Activated CD4-positive, alpha-beta T cell treated with anti-CD3 and anti-CD28 coated beads, Interleukin-2, amount 10 ng/mL, durations not matched to agents 7 days and 5 days (primary cell): ENCODE results near the gene TLK1. TPM values are rescaled to one million over a fixed set of nuclear protein-coding genes. Genes with fewer than 3 reads are reported as not detected.

Experiments
- CTCF ChIA-PET: fragments of 350-600 bp; sonication (Branson Sonifier 250); formaldehyde crosslinking; loops from one replicate; lab custom pipeline; 2021; ENCODE audit warnings: antibody characterized with exemption; lab: Charles Lee
- POLR2A ChIA-PET: fragments of 350-600 bp; sonication (Branson Sonifier 250); formaldehyde crosslinking; loops from one replicate; lab custom pipeline; 2021; ENCODE audit warnings: antibody characterized with exemption; lab: Charles Lee
- DNase-seq: peaks from one replicate; pipeline ENCODE4 v3.0.0-alpha.2; 2020
- H3K27ac Mint-ChIP-seq: one replicate; pipeline ENCODE4 v1.8.0; 2021; ENCODE audit warnings: mild to moderate bottlenecking, moderate library complexity, mixed read lengths
- H3K27me3 Mint-ChIP-seq: one replicate; pipeline ENCODE4 v1.8.0; 2021; ENCODE audit warnings: mixed read lengths
- H3K36me3 Mint-ChIP-seq: one replicate; pipeline ENCODE4 v1.8.0; 2021; ENCODE audit warnings: low read depth, mixed read lengths
- H3K4me1 Mint-ChIP-seq: one replicate; pipeline ENCODE4 v1.8.0; 2021; ENCODE audit warnings: mixed read lengths
- H3K4me3 Mint-ChIP-seq: one replicate; pipeline ENCODE4 v1.8.0; 2021; ENCODE audit warnings: mild to moderate bottlenecking, moderate library complexity, mixed read lengths
- H3K9me3 Mint-ChIP-seq: one replicate; pipeline ENCODE4 v1.8.0; 2021; ENCODE audit warnings: mixed read lengths
- total RNA-seq, 2 experiments: library from RNA; stranded (reverse); gene quantifications; one replicate each; pipeline ENCODE4 v1.2.3, GENCODE V29; 2021

TLK1 gene
- total RNA-seq, 2 experiments from 2014 or later = 87.1 to 92.5 TPM

DNA sequence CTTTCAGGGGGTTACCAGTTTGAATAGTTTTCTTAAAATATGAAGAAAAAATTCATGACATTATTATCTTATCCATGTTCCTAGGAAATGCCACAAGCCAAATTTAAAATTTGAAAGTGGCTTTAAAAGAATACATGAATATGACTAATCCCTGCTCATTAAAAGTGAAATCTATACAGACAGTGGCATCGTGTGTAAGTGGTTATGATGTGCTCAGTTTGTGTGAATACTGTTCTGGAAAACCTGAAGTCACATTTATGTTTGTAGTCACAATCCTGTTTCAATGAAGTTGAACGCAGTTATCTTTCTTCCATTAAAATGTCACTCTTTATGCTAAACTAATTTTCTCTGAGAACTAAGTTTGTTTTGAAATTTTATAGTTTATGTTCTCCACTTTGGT, 155.9 kb downstream of the TLK1 start:
- no peak overlapping the region for H3K4me3 Mint-ChIP-seq
- H3K36me3 Mint-ChIP-seq = peaks cover 61% of the 10 kb centered on the region
- no peak for DNase-seq
- ChIA-PET CTCF (interaction anchor here (1.4 kb wide), 1 partner anchor 12 kb away, joined by 4 read pairs; no protein-coding TSS in a partner anchor), POLR2A (no interaction called here)
- peaks cover 3% of the 10 kb centered on the region for H3K4me1 Mint-ChIP-seq
- no peaks in the 10 kb centered on the region for H3K9me3 Mint-ChIP-seq
- no peak overlapping the region for H3K27ac Mint-ChIP-seq
- H3K27me3 Mint-ChIP-seq = no peaks in the 10 kb centered on the region

DNA sequence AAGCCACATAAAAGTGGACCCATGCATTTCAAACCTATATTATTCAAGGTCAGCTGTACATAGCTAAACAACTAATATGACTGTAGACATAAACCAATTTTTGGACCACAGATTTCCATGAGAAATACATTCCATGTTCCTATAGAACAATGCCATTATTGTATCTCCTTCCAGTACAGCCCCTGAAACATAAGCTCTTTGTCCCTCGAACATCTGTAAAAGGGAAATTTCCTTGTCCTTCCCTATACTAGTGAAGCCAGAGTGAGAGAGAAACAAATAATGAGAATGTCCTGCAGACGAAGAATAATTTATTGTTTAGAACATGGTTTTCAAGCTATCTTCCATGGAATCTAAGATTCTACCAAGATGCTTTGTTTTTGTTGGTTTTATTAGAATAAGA, 156.3 kb downstream of the TLK1 start:
- Mint-ChIP-seq H3K9me3 (no peaks in the 10 kb centered on the region), H3K27me3 (no peaks in the 10 kb centered on the region), H3K4me3 (no peak overlapping the region), H3K36me3 (peaks cover 58% of the 10 kb centered on the region), H3K4me1 (peaks cover 3% of the 10 kb centered on the region), H3K27ac (no peak overlapping the region)
- POLR2A ChIA-PET = no interaction called here
- CTCF ChIA-PET = interaction anchor here (1.4 to 1.6 kb wide), 2 partner anchors 12 to 27 kb away, joined by 3 to 4 read pairs; no protein-coding TSS in a partner anchor
- DNase-seq = no peak

DNA sequence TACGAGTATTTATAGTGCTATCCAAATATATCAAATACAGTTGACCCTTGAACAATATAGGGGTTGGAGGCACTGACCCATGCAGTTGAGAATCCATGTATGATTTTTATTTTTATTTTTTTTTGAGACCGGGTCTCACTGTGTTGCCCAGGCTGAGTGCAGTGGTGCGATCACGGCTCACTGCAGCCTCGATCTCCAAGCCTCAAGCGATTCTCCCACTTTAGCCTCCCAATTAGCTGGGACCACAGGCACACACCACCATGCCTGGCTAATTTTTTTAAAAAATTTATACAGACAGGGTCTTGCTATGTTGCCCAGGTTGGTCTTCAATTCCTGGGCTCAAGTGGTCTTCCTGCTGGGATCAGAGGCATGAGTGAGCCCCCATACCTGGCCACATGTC, 161.0 kb downstream of the TLK1 start:
- POLR2A ChIA-PET = no interaction called here
- Mint-ChIP-seq H3K27me3 (no peaks in the 10 kb centered on the region), H3K36me3 (peaks cover 50% of the 10 kb centered on the region)

DNA sequence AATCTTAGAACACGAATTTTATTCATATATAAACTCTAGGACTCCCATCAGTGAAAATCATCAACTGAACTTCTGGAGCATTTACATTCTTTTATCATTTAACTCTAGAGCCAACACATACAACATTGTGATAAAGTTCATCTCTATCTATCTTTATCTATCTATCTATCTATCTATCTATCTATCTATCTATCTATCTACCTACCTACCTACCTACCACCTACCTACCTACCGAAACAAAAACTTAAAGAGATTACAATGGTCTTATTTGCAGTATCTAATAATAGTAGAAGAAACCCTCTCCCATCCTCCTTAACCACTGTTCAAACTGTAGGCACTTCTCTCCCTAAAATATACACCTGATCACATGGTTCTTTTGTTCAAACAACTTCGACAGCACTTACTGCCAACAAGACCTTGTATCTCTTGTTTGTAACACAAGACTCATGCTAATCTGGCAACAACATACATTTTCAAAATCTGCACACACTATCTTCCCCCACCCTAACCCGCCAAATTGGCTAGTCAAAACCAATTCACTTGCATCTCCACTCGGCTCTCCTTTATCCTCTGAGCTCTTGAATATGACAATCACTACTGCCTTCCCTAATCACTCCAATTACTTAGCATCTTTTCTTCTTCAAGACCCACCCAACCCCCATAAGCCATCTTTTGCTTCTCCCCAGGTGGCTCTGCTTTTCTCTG, 162.6 kb downstream of the TLK1 start:
- Mint-ChIP-seq H3K27ac (no peak overlapping the region), H3K4me3 (no peak overlapping the region), H3K4me1 (no peaks in the 10 kb centered on the region), H3K27me3 (no peaks in the 10 kb centered on the region), H3K9me3 (no peaks in the 10 kb centered on the region), H3K36me3 (peaks cover 50% of the 10 kb centered on the region)
- CTCF ChIA-PET = no interaction called here
- POLR2A ChIA-PET = no interaction called here
- no peak for DNase-seq

More for the DNA sequence above, 161.0 kb downstream of the TLK1 start:
- no peak for DNase-seq
- Mint-ChIP-seq H3K4me3 (no peak overlapping the region), H3K4me1 (peaks cover 3% of the 10 kb centered on the region), H3K9me3 (no peaks in the 10 kb centered on the region), H3K27ac (no peak overlapping the region)
- CTCF ChIA-PET = no interaction called here

DNA sequence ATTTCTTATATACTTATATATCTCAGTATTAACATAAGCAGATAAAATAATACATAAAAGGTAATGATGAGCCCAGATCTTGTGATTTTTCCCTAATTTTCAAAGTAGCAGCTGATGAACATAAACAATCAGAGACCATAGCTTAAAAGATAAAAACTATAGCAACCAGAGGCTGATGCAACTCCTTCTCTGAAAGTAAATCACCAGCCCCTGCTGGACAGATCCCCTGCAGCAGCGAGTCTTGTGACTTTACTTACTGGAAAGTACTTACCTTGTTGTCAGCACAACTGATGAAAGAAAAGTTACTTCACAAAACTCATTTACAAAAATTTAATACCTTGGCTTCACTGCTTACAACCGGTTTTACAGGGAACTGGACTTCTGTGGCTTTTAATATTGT, 164.4 kb downstream of the TLK1 start:
- DNase-seq = no peak
- no peak overlapping the region for H3K27ac Mint-ChIP-seq
- H3K9me3 Mint-ChIP-seq = no peaks in the 10 kb centered on the region
- peaks cover 57% of the 10 kb centered on the region for H3K36me3 Mint-ChIP-seq
- H3K4me1 Mint-ChIP-seq = peaks cover 3% of the 10 kb centered on the region
- no peak overlapping the region for H3K4me3 Mint-ChIP-seq
- POLR2A ChIA-PET = no interaction called here
- no peaks in the 10 kb centered on the region for H3K27me3 Mint-ChIP-seq
- CTCF ChIA-PET = no interaction called here

DNA sequence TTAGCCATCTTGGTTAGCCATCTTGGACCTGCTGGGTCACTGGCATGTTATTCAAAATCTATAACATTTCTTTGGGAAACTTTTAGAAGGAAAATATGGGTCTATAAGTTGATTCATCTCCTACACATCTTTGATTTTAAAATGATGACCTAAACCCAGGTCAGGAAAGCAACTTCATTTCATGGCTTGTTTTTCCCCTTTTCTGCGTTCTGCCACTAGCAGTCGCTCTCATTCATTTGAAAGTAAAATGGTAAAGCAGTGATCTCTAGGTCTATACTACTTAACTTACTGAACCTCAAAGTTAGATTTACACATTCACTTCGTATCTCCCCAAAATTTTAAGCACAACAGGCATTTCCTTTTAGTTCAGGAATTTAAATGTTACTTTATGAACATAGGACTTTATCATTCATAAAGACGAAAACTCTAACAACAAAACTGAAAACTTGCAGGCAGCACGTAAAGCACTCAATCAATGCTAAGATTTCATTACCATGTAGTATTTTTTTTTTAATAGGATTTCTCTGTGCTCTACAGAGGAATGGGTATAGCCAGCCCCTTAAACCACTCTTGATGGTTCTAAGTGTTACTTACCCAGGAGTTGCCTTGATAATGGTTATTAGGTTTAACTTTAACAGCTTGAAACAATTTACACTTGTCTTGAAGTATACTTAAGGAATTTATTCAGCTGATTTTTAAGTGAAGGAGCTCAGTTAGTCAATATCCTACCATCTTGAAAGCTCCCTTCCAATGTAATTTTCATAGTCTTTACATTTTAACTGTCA, 169.1 kb downstream of the TLK1 start:
- Mint-ChIP-seq H3K9me3 (no peaks in the 10 kb centered on the region), H3K4me3 (no peak overlapping the region), H3K27ac (no peak overlapping the region), H3K4me1 (peaks cover 7% of the 10 kb centered on the region), H3K27me3 (no peaks in the 10 kb centered on the region), H3K36me3 (peaks cover 53% of the 10 kb centered on the region)
- no peak for DNase-seq
- ChIA-PET CTCF (no interaction called here), POLR2A (no interaction called here)

DNA sequence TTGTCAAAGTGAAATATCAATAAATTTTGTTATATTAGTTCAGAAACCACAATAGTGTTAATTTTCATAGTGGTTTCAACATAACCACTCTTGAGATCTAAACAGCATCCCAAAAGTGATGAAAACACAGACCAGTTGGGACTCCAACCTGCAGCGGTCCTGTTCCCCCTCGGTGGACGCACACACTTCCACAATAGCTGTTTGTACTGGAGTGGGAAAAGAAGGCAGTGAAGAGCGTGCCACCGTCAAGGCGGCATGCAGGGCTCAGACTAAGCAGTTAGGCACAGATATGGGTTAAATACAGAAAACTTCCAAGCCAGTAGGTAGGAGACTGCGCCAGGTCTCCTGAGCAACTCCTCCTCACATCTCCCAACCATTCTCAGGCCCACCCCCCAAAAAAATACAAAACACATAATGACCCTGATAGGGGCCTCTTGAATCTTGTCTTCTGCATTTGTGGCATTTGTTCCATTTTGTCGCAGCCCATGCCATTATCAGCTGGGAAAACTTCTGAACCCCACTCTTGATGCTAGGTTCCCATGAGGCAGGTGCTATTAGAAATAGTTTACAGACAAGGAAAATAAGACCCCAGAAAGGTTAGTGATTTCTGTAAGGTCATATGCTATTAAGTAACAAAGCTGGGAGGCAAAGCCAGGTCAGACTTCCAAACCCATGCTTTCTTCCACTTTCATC, 174.0 kb downstream of the TLK1 start:
- no peaks in the 10 kb centered on the region for H3K9me3 Mint-ChIP-seq
- ChIA-PET CTCF (interaction anchor here (0.6 kb wide), 1 partner anchor 7 kb away, joined by 3 read pairs; no protein-coding TSS in a partner anchor), POLR2A (no interaction called here)
- peaks cover 7% of the 10 kb centered on the region for H3K4me1 Mint-ChIP-seq
- no peak for DNase-seq
- no peaks in the 10 kb centered on the region for H3K27me3 Mint-ChIP-seq
- H3K36me3 Mint-ChIP-seq = peaks cover 29% of the 10 kb centered on the region
- H3K27ac Mint-ChIP-seq = no peak overlapping the region
- no peak overlapping the region for H3K4me3 Mint-ChIP-seq

DNA sequence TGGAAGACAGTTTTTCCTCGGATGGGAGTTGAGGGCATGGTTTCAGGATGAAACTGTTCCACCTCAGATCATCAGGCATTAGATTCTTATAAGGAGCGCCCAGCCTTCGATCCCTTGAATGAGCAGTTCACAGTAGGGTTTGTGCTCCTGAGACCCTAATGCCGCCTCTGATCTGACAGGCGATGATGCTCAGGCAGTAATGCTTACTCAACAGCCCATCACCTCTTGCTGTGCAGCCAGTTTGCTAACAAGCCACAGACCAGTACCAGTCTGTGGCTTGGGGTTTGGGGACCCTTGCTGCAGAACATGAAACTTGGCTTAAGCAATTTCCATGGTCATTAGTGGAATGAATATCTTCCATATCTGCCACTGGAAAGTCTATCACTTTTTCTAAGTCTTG, 175.3 kb downstream of the TLK1 start:
- DNase-seq = no peak
- ChIA-PET CTCF (interaction anchor here (1.6 kb wide), 1 partner anchor 13 kb away, joined by 7 read pairs; no protein-coding TSS in a partner anchor), POLR2A (no interaction called here)
- Mint-ChIP-seq H3K4me1 (no peaks in the 10 kb centered on the region), H3K9me3 (no peaks in the 10 kb centered on the region), H3K4me3 (no peak overlapping the region), H3K36me3 (peaks cover 19% of the 10 kb centered on the region), H3K27ac (no peak overlapping the region), H3K27me3 (peaks cover 3% of the 10 kb centered on the region)

DNA sequence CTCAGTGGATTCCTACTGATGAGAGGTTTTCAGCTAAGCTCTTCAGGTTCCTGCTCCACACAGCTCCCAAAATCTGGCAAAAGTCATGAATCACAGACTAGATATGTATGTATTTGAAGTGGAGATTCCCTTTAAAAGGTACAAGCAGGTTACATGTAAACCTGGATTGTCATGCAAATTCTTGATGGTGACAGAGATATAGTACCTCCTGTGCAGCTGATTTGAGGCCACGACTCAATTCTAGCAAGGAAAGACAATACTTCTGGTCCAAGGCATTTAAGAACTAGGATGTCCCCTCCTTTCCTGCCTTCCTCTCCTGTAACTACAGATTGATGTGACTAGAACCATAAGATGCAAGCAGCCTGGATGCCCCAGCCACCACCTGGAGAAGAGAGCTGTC, 176.6 kb downstream of the TLK1 start:
- POLR2A ChIA-PET = no interaction called here
- Mint-ChIP-seq H3K27me3 (peaks cover 3% of the 10 kb centered on the region), H3K4me1 (no peaks in the 10 kb centered on the region), H3K36me3 (peaks cover 12% of the 10 kb centered on the region), H3K4me3 (no peak overlapping the region), H3K27ac (no peak overlapping the region), H3K9me3 (no peaks in the 10 kb centered on the region)
- DNase-seq = no peak
- CTCF ChIA-PET = interaction anchor here (0.7 to 1.6 kb wide), 4 partner anchors 11 to 469 kb away, joined by 3 to 7 read pairs (median 4); no protein-coding TSS in a partner anchor

DNA sequence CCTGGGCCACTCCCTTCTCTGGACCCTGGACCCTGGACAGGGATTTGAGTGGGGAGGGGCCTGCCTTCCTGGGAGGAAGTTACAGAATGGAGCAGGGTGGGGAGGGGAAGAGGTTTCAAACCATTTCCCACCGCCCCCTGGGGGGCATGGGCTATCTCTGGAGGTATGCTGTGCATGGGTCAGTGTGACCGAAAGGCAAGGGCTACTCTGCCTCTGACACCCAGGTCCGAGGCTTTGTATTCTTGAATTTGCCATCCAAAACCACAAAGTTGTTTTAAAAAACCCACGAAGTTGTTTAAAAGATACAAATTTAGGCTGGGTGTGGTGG, 184.8 kb downstream of the TLK1 start:
- Mint-ChIP-seq H3K9me3 (no peaks in the 10 kb centered on the region), H3K27me3 (peaks cover under 1% of the 10 kb centered on the region), H3K36me3 (no peaks in the 10 kb centered on the region), H3K27ac (no peak overlapping the region), H3K4me3 (no peak overlapping the region), H3K4me1 (peaks cover 20% of the 10 kb centered on the region)
- no peak for DNase-seq
- ChIA-PET POLR2A (no interaction called here), CTCF (interaction anchor here (0.6 to 1.5 kb wide), 4 partner anchors 10 to 183 kb away, joined by 3 to 4 read pairs (median 3); partner anchors contain the start of gene GORASP2)

DNA sequence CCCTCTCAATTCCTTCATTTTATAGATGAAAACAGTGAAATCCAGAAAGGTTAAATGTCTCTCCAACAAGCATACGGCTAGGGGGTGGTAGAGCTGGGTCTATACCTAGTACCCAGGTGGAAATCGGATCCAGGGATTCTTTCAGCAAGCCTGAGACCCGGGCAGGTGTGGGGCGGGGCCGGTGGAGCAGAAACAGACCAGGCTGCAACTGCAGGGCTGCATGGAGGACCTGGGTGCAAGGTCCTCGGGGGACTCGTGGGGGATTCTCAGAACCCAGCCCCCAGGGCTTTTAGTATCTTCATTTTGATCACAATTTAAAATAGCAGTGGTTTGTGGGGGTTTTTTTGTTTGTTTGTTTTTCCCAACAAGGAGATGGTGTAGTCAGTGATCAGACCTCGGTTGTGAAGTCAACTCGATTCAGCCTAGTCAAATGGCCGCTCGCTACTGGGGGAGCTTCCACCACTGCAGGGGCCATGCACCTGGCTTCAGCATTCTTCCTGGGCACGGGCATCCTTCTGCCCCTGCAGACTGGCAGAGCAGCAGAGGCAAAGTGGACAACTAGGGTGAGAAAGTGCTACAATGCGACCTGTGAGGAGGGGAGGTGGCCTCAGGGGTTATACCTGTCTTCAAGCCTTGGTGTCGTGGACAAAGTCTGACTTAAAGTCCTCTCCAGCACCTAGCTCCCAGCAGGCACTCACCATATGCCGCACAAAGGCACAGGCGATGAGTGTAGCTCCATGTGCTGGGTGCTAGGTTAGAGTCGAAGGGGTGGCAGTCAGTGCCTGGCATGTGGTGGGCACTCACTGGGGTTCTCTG, 185.4 kb downstream of the TLK1 start:
- POLR2A ChIA-PET = no interaction called here
- H3K4me1 Mint-ChIP-seq = peaks cover 20% of the 10 kb centered on the region
- no peaks in the 10 kb centered on the region for H3K36me3 Mint-ChIP-seq
- no peak for DNase-seq
- no peak overlapping the region for H3K27ac Mint-ChIP-seq
- H3K4me3 Mint-ChIP-seq = no peak overlapping the region
- H3K9me3 Mint-ChIP-seq = no peaks in the 10 kb centered on the region
- CTCF ChIA-PET = interaction anchor here (0.6 to 1.8 kb wide), 7 partner anchors 9 to 441 kb away, joined by 3 to 7 read pairs (median 3); partner anchors contain the start of gene GORASP2
- H3K27me3 Mint-ChIP-seq = no peaks in the 10 kb centered on the region
